ENCODE measurements around the gene PXDC1. TPM values are rescaled to one million over a fixed set of nuclear protein-coding genes. Genes with fewer than 3 reads are reported as not detected.
A peak's percentile ranks its signal among the peaks of the same experiment; 100 is the strongest.

Gene PXDC1
- total and polyA plus RNA-seq, 2 experiments from 2014 or later = 12.3 to 16.1 TPM

- Histone ChIP-seq H3K27me3 (no peaks in the 10 kb centered on the region), H3K4me1 (ENCODE audit: low read depth) (no peaks in the 10 kb centered on the region), H3K4me3 (no peak overlapping the region), H3K9me3 (ENCODE audit: low read depth) (no peaks in the 10 kb centered on the region), H3K36me3 (no peaks in the 10 kb centered on the region), H3K27ac (no peak overlapping the region)
- DNase-seq (ENCODE audit: low read depth in 1 of 2, low spot score in 1 of 2) = no peak
- no peak for TF ChIP-seq CTCF (IDR thresholded peaks at IDR 0.05; ENCODE audit: low read depth, low read length)
Observed at GRCh38 chr6:3791526-3792203, 40.2 kb upstream of the PXDC1 start.

GRCh38 chr6:3789896-3790558 is 38.5 kb upstream of the PXDC1 start:
- no peak overlapping the region for H3K4me3 ChIP-seq
- H3K27ac ChIP-seq = no peak overlapping the region
- no peak for TF ChIP-seq CTCF (IDR thresholded peaks at IDR 0.05; ENCODE audit: low read depth, low read length)
- no peaks in the 10 kb centered on the region for H3K36me3 ChIP-seq
- H3K4me1 ChIP-seq (ENCODE audit: low read depth) = no peaks in the 10 kb centered on the region
- no peaks in the 10 kb centered on the region for H3K27me3 ChIP-seq
- no peaks in the 10 kb centered on the region for H3K9me3 ChIP-seq (ENCODE audit: low read depth)
- DNase-seq (ENCODE audit: low read depth in 1 of 2, low spot score in 1 of 2) = no peak

- peak in 1 of 2 donors; percentile 55 for DNase-seq (ENCODE audit: low read depth in 1 of 2, low spot score in 1 of 2)
- Histone ChIP-seq H3K27ac (no peak overlapping the region), H3K27me3 (no peaks in the 10 kb centered on the region)
Observed at GRCh38 chr6:3789018-3789895, 37.7 kb upstream of the PXDC1 start.

GRCh38 chr6:3788408-3789017 is 37.0 kb upstream of the PXDC1 start:
- no peak overlapping the region for H3K4me3 ChIP-seq
- TF ChIP-seq CTCF (IDR thresholded peaks at IDR 0.05; ENCODE audit: low read depth, low read length) = no peak
- no peaks in the 10 kb centered on the region for H3K9me3 ChIP-seq (ENCODE audit: low read depth)
- no peaks in the 10 kb centered on the region for H3K27me3 ChIP-seq
- no peaks in the 10 kb centered on the region for H3K4me1 ChIP-seq (ENCODE audit: low read depth)
- peak in 1 of 2 donors; percentile 90 for DNase-seq (ENCODE audit: low read depth in 1 of 2, low spot score in 1 of 2)
- no peak overlapping the region for H3K27ac ChIP-seq
- no peaks in the 10 kb centered on the region for H3K36me3 ChIP-seq

More at GRCh38 chr6:3789018-3789895, 37.7 kb upstream of the PXDC1 start:
- Histone ChIP-seq H3K9me3 (ENCODE audit: low read depth) (no peaks in the 10 kb centered on the region), H3K36me3 (no peaks in the 10 kb centered on the region), H3K4me1 (ENCODE audit: low read depth) (no peaks in the 10 kb centered on the region), H3K4me3 (no peak overlapping the region)
- TF ChIP-seq CTCF (IDR thresholded peaks at IDR 0.05; ENCODE audit: low read depth, low read length) = no peak

- no peak for DNase-seq (ENCODE audit: low read depth in 1 of 2, low spot score in 1 of 2)
- Histone ChIP-seq H3K4me1 (ENCODE audit: low read depth) (no peaks in the 10 kb centered on the region), H3K4me3 (no peak overlapping the region), H3K9me3 (ENCODE audit: low read depth) (no peaks in the 10 kb centered on the region), H3K27ac (no peak overlapping the region), H3K36me3 (no peaks in the 10 kb centered on the region), H3K27me3 (no peaks in the 10 kb centered on the region)
- TF ChIP-seq CTCF (IDR thresholded peaks at IDR 0.05; ENCODE audit: low read depth, low read length) = no peak
Observed at GRCh38 chr6:3786141-3786540, 34.6 kb upstream of the PXDC1 start.
